Skin of body (tissue), 2 donors: ENCODE data around the gene MATR3. TPM values are rescaled to one million over a fixed set of nuclear protein-coding genes. Genes with fewer than 3 reads are reported as not detected.

Experiments
- small RNA-seq: library from RNA; depleted of rRNA; stranded (forward); fragments of <200 nt; gene quantifications from one replicate; pipeline ENCODE3, GENCODE V24; 2014; ENCODE audit warnings: low replicate concordance
- total RNA-seq: library from RNA; depleted of rRNA; stranded (reverse); fragments of >200 nt; gene quantifications from one replicate; pipeline ENCODE4 v1.2.3, GENCODE V29; 2014

Gene MATR3
- total RNA-seq, 1 donor from 2014 or later: 271 TPM

Small RNA genes within 50 kb of the gene (small RNA-seq; reads per million reads assigned to genes)
- gene RNA5SP195 (not detected), gene SNORA74A (4.3 reads per million, percentile 90 among the genes with 10 or more reads in this experiment), gene SNORA74D (6.2 reads per million, percentile 91 among the genes with 10 or more reads in this experiment)

Other genes starting within 250 kb of the MATR3 start
- 29.8 TPM for gene SIL1, start 95.4 kb upstream of the MATR3 start, total RNA-seq
- gene PAIP2, start 48.1 kb downstream of the MATR3 start, total RNA-seq: 76.0 TPM
- gene SLC23A1, start 89.6 kb downstream of the MATR3 start, total RNA-seq: 0.30 TPM
- 0.89 TPM for gene MZB1, start 96.2 kb downstream of the MATR3 start, total RNA-seq
- 1.7 TPM for gene PROB1, start 101.4 kb downstream of the MATR3 start, total RNA-seq
- gene SPATA24, start 110.3 kb downstream of the MATR3 start, total RNA-seq: 3.5 TPM
- 6.6 TPM for gene DNAJC18, start 145.8 kb downstream of the MATR3 start, total RNA-seq
- gene ECSCR, start 169.0 kb downstream of the MATR3 start, total RNA-seq: 11.9 TPM
- gene SMIM33, start 177.3 kb downstream of the MATR3 start, total RNA-seq: not detected
- 16.6 TPM for gene STING1, start 189.0 kb downstream of the MATR3 start, total RNA-seq